Measurements from ENCODE around the gene BAZ2A. TPM values are rescaled to one million over a fixed set of nuclear protein-coding genes. Genes with fewer than 3 reads are reported as not detected.

BAZ2A gene
- total and polyA plus RNA-seq, 12 donors: 21.9 to 115 (median 72.4) TPM

GRCh38 chr12:56599041-56599440 is 31.1 kb downstream of the BAZ2A start:
- WGBS, 4 donors: 93 to 96% (median 94%) methylated on average over 11 to 15 of the region's 15 CpGs
- intact Hi-C loops (cut with DNase I): loop anchor here in 1 of 2 donors (5.0 kb wide), 1 partner anchor 33 kb away; the partner anchor contains the start of gene BAZ2A
- Histone ChIP-seq H3K4me3 (no peak overlapping the region), H3K27ac (no peak overlapping the region), H3K9me3 (replicated peaks in 1 of 3) (no peaks in the 10 kb centered on the region), H3K4me1 (replicated peaks in 1 of 2) (peaks cover 0 to 4% of the 10 kb centered on the region in 2 donors), H3K36me3 (replicated peaks in 1 of 2) (peaks cover 0 to 83% of the 10 kb centered on the region in 2 donors), H3K27me3 (no peaks in the 10 kb centered on the region)
- no peak for DNase-seq
- TF ChIP-seq POLR2A (IDR thresholded peaks at IDR 0.05): no peak
- TF ChIP-seq CTCF (IDR thresholded peaks at IDR 0.05): no peak

DNA sequence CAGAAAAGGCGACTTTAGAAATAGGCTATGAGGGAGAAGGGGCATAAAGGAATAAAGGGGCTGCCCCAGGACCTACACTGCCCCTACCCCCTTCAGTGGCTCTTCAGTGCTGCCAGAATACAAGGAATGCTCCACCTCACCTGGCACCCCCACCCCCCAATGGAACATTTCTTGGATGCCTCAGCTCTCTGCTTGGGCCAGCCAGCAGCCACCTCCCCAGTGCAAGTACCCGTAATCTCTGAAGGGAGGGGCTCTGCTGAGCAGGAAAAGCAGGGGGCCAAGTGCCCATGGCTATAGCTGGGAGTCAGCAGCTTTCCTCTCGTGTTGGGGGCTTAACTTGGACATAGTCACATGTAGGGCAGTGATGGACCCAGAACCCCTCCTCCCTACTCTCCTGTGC is 33.3 kb downstream of the BAZ2A start:
- H3K36me3 ChIP-seq (replicated peaks in 1 of 2): peaks cover 0 to 61% of the 10 kb centered on the region in 2 donors
- DNase-seq: no peak
- intact Hi-C loops (cut with DNase I): loop anchor here in 1 of 2 donors (5.0 kb wide), 1 partner anchor 35 kb away; the partner anchor contains the start of gene BAZ2A
- WGBS, 4 donors: 63 to 78% (median 69%) methylated on average over 3 of the region's 3 CpGs
- no peak overlapping the region for H3K4me3 ChIP-seq
- peaks cover 0 to 10% of the 10 kb centered on the region in 2 donors for H3K4me1 ChIP-seq (replicated peaks in 1 of 2)
- no peaks in the 10 kb centered on the region for H3K9me3 ChIP-seq (replicated peaks in 1 of 3)
- no peak for TF ChIP-seq CTCF (IDR thresholded peaks at IDR 0.05)
- TF ChIP-seq POLR2A (IDR thresholded peaks at IDR 0.05): no peak
- no peaks in the 10 kb centered on the region for H3K27me3 ChIP-seq
- H3K27ac ChIP-seq: no peak overlapping the region

- no peaks in the 10 kb centered on the region for H3K9me3 ChIP-seq (replicated peaks in 1 of 3)
- DNase-seq: peak; percentile 45 to 82 (median 59)
- H3K27ac ChIP-seq: peak overlapping the region in 3 of 5 donors; percentile 50 to 82 (median 82)
- H3K27me3 ChIP-seq: no peaks in the 10 kb centered on the region
- peaks cover 0 to 10% of the 10 kb centered on the region in 2 donors for H3K4me1 ChIP-seq (replicated peaks in 1 of 2)
- TF ChIP-seq CTCF (IDR thresholded peaks at IDR 0.05): peak; percentile 56 to 75 (median 71)
- TF ChIP-seq POLR2A (IDR thresholded peaks at IDR 0.05): no peak
- intact Hi-C loops (cut with DNase I): no loop called here
- peaks cover 0 to 43% of the 10 kb centered on the region in 2 donors for H3K36me3 ChIP-seq (replicated peaks in 1 of 2)
- no peak overlapping the region for H3K4me3 ChIP-seq
- 39 to 50% (median 44%) methylated on average over 8 of the region's 8 CpGs for WGBS, 4 donors
Measured at GRCh38 chr12:56593909-56594621, 36.1 kb downstream of the BAZ2A start.

DNA sequence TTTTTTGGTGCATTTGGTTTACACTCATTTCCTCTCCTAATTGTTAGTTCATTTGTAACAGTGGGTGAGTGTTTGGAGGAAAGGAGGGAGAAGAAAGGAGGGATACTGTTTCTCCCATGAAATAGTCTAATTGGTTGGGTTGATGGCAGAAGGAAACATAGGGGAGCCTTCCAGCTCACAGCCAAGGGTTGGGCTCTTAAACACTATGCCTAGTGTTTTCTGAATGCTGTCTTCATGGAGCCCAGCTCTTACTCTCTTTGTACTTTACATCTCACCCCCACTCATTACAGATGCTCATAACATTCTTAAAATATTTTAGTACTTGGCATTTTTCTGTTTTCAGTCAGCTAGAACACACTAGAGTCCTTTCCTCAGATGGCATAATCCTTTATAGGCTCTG is 38.2 kb downstream of the BAZ2A start:
- Histone ChIP-seq H3K9me3 (replicated peaks in 1 of 3) (no peaks in the 10 kb centered on the region), H3K36me3 (replicated peaks in 1 of 2) (peaks cover 0 to 46% of the 10 kb centered on the region in 2 donors), H3K27me3 (no peaks in the 10 kb centered on the region), H3K27ac (no peak overlapping the region), H3K4me1 (replicated peaks in 1 of 2) (peaks cover 0 to 10% of the 10 kb centered on the region in 2 donors), H3K4me3 (no peak overlapping the region)
- intact Hi-C loops (cut with DNase I): no loop called here
- no peak for DNase-seq
- no peak for TF ChIP-seq CTCF (IDR thresholded peaks at IDR 0.05)
